ENCODE results near the gene NPY5R.

Gene NPY5R

DNA sequence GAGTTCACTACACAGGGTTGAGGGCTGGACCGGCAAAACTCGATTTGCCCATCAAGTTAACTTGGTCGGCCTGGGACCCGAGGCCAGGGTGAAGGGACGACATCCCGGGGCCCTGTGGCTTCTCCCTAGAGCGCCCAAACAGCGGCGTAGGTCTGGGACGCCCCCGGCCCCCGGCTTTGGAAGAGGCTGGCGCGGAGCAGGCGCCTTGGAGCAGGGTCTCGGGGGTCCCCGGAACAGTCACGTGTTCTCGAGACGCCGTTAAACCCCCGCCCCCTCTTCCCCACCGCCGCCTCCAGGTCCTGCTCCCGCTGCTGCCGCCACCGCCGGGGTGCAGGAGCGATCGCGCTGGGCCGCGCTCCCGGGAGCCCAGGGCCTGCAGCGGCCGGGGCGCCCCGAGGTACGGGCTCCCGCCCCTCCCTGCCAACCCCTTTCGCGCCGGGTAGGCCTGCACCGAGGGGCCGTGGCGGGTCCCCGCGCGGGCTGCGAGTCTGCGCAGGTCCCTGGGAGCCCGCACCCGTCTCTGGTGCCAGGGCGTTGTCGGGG, at the start of gene NPY5R:
Gene NPY5R, plus strand, starts transcription at position 289 of the 543 bp plus-strand sequence. CDS start 6,382 bp downstream, outside the sequence.
- no peaks in the 10 kb centered on the region for H3K36me3 ChIP-seq (ENCODE audit: low read depth)
- no peak within 1 kb of the TSS for H3K4me3 ChIP-seq (ENCODE audit: severe bottlenecking)
- H3K27ac ChIP-seq (ENCODE audit: poor library complexity, severe bottlenecking), result no peak within 1 kb of the TSS
- TF ChIP-seq, protein P1, sequence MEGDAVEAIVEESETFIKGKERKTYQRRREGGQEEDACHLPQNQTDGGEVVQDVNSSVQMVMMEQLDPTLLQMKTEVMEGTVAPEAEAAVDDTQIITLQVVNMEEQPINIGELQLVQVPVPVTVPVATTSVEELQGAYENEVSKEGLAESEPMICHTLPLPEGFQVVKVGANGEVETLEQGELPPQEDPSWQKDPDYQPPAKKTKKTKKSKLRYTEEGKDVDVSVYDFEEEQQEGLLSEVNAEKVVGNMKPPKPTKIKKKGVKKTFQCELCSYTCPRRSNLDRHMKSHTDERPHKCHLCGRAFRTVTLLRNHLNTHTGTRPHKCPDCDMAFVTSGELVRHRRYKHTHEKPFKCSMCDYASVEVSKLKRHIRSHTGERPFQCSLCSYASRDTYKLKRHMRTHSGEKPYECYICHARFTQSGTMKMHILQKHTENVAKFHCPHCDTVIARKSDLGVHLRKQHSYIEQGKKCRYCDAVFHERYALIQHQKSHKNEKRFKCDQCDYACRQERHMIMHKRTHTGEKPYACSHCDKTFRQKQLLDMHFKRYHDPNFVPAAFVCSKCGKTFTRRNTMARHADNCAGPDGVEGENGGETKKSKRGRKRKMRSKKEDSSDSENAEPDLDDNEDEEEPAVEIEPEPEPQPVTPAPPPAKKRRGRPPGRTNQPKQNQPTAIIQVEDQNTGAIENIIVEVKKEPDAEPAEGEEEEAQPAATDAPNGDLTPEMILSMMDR (IDR thresholded peaks at IDR 0.05; ENCODE audit: poor library complexity, severe bottlenecking), result no peak
- peaks cover 61% of the 10 kb centered on the region for H3K27me3 ChIP-seq (ENCODE audit: insufficient read depth, poor library complexity, severe bottlenecking)
- peak; percentile 60; the same call in 2 of the 3 replicates for ATAC-seq (ENCODE audit: low read depth)
- no peaks in the 10 kb centered on the region for H3K4me1 ChIP-seq (ENCODE audit: insufficient read depth, poor library complexity, severe bottlenecking)
- no peaks in the 10 kb centered on the region for H3K9me3 ChIP-seq (ENCODE audit: severe bottlenecking)
- DNase-seq (ENCODE audit: low spot score), result no peak

DNA sequence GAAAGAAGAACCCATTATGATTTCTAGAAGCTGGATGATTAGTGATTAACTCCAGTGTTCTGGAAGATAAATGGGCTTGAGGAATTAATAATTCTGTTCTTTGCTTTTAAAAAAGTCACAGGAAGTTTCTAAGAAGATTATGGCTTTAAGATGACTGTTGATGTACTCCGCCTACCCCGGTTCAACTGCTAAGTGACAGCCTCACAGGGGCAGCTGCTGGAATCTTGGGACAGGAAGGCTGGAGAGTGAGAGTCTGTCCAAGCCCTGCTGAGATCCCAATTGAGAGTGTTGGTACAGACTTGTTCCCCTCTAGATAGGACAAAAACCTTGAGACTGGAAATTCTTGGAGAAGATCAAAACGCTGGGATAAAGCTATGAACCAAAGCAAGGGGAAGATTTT, 48.6 kb upstream of the NPY5R start:
- no peaks in the 10 kb centered on the region for H3K27me3 ChIP-seq (ENCODE audit: insufficient read depth, poor library complexity, severe bottlenecking)
- DNase-seq (ENCODE audit: low spot score), result no peak
- no peak for ATAC-seq (ENCODE audit: low read depth)
- no peak overlapping the region for H3K27ac ChIP-seq (ENCODE audit: poor library complexity, severe bottlenecking)
- H3K9me3 ChIP-seq (ENCODE audit: severe bottlenecking), result no peaks in the 10 kb centered on the region
- H3K4me1 ChIP-seq (ENCODE audit: insufficient read depth, poor library complexity, severe bottlenecking), result no peaks in the 10 kb centered on the region
- H3K4me3 ChIP-seq (ENCODE audit: severe bottlenecking), result no peak overlapping the region
- H3K36me3 ChIP-seq (ENCODE audit: low read depth), result no peaks in the 10 kb centered on the region
- TF ChIP-seq, protein P1 (IDR thresholded peaks at IDR 0.05; ENCODE audit: poor library complexity, severe bottlenecking), result no peak

DNA sequence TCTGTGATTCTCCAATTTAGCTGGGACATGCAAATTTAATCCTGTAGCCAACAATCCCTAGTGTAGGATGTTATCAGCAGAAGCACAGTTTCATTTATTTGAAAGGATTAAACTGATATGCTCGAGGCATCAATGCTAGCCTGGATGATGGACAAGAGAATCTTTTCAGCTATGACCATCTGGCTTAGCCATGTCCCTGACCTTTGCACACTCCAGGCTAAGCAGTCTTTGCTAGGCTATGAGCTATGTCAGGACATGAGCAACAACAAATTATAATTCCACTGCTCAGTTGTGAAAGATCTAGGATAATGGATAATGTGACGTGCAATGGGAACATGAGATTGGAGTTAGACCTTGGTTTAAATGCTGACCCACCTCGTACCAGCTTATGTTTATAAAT, 43.2 kb upstream of the NPY5R start:
- Histone ChIP-seq H3K27me3 (ENCODE audit: insufficient read depth, poor library complexity, severe bottlenecking) (no peaks in the 10 kb centered on the region), H3K36me3 (ENCODE audit: low read depth) (no peaks in the 10 kb centered on the region), H3K4me1 (ENCODE audit: insufficient read depth, poor library complexity, severe bottlenecking) (no peaks in the 10 kb centered on the region), H3K4me3 (ENCODE audit: severe bottlenecking) (no peak overlapping the region), H3K27ac (ENCODE audit: poor library complexity, severe bottlenecking) (no peak overlapping the region), H3K9me3 (ENCODE audit: severe bottlenecking) (no peaks in the 10 kb centered on the region)
- TF ChIP-seq, protein P1 (IDR thresholded peaks at IDR 0.05; ENCODE audit: poor library complexity, severe bottlenecking), result no peak
- no peak for ATAC-seq (ENCODE audit: low read depth)
- DNase-seq (ENCODE audit: low spot score), result no peak

DNA sequence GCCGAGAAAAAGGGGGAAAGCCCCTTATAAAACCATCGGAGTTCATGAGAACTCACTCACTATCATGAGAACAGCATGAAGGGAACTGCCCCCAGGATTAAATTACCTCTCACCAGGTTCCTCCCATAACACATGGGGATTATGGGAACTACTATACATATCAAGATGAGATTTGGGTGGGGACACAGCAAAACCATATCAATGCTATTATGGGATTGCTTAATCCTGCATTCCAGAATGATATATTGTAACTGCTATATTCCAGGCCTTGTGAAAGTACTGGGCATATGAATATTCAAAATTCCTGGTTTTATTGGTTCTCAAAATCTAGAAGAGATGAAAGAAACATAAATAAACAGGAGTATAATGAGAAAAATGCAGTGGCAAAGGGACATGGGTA, 40.6 kb upstream of the NPY5R start:
- TF ChIP-seq, protein P1 (IDR thresholded peaks at IDR 0.05; ENCODE audit: poor library complexity, severe bottlenecking), result no peak
- H3K9me3 ChIP-seq (ENCODE audit: severe bottlenecking), result no peaks in the 10 kb centered on the region
- H3K4me1 ChIP-seq (ENCODE audit: insufficient read depth, poor library complexity, severe bottlenecking), result no peaks in the 10 kb centered on the region
- H3K27ac ChIP-seq (ENCODE audit: poor library complexity, severe bottlenecking), result no peak overlapping the region
- H3K4me3 ChIP-seq (ENCODE audit: severe bottlenecking), result no peak overlapping the region
- no peaks in the 10 kb centered on the region for H3K27me3 ChIP-seq (ENCODE audit: insufficient read depth, poor library complexity, severe bottlenecking)
- H3K36me3 ChIP-seq (ENCODE audit: low read depth), result no peaks in the 10 kb centered on the region
- DNase-seq (ENCODE audit: low spot score), result no peak
- no peak for ATAC-seq (ENCODE audit: low read depth)

DNA sequence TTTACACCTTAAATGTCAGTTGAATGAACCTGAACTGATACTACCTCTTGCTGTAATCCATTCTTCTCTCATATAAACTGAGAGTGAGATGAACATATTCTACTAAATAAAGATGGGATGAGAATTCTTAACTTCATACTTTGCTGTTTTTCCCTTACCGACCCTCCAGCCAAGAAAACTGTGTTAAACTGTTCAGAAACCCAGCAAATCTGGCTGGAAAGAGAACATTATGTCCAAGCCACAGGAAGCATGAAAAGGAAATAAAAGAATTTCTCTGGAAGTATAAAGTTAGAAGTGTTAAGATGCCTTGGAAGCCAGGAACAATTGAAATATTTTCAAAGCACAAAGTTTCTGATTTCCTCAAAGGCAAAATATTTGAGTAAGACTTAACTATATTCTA, 34.2 kb upstream of the NPY5R start:
- DNase-seq (ENCODE audit: low spot score) (no peak), ATAC-seq (ENCODE audit: low read depth) (no peak)
- Histone ChIP-seq H3K27me3 (ENCODE audit: insufficient read depth, poor library complexity, severe bottlenecking) (no peaks in the 10 kb centered on the region), H3K9me3 (ENCODE audit: severe bottlenecking) (no peaks in the 10 kb centered on the region), H3K4me1 (ENCODE audit: insufficient read depth, poor library complexity, severe bottlenecking) (no peaks in the 10 kb centered on the region), H3K4me3 (ENCODE audit: severe bottlenecking) (no peak overlapping the region), H3K27ac (ENCODE audit: poor library complexity, severe bottlenecking) (no peak overlapping the region), H3K36me3 (ENCODE audit: low read depth) (no peaks in the 10 kb centered on the region)
- TF ChIP-seq, protein P1 (IDR thresholded peaks at IDR 0.05; ENCODE audit: poor library complexity, severe bottlenecking), result no peak

Measured in RWPE2 (cell line).